HUES64 (cell line): ENCODE results near the gene XBP1.

Experiments
- H3K27ac ChIP-seq: 2 replicates; pipeline ENCODE4 v1.7.0; 2013; ENCODE audit warnings: low read depth, low read length, inconsistent platforms
- H3K27me3 ChIP-seq: 2 replicates; pipeline ENCODE4 v1.6.1; 2013; ENCODE audit warnings: mild to moderate bottlenecking, low read length; ENCODE audit not compliant: insufficient read depth
- H3K36me3 ChIP-seq: 2 replicates; pipeline ENCODE4 v1.6.1; 2013; ENCODE audit warnings: mild to moderate bottlenecking, low read length; ENCODE audit not compliant: insufficient read depth
- H3K4me1 ChIP-seq: 2 replicates; pipeline ENCODE4 v1.6.1; 2013; ENCODE audit warnings: mild to moderate bottlenecking, low read length, moderate library complexity; ENCODE audit not compliant: insufficient read depth
- H3K4me3 ChIP-seq: 2 replicates; pipeline ENCODE4 v1.5.1; 2013; ENCODE audit warnings: mild to moderate bottlenecking, low read length, moderate library complexity
- H3K9ac ChIP-seq: 2 replicates; pipeline ENCODE4 v1.6.1; 2013; ENCODE audit warnings: mild to moderate bottlenecking, low read depth, low read length
- H3K9me3 ChIP-seq: 2 replicates; pipeline ENCODE4 v1.6.1; 2013; ENCODE audit warnings: low read depth, low read length; ENCODE audit not compliant: insufficient read depth
- WGBS: fragments of 150-250, 120-280 bp; methylation state at CpG from one replicate; pipeline ENCODE4 v1.1.7; 2013; ENCODE audit warnings: missing lambda C conversion rate; 5-methylcytosine and 5-hydroxymethylcytosine counted together

The XBP1 gene

DNA sequence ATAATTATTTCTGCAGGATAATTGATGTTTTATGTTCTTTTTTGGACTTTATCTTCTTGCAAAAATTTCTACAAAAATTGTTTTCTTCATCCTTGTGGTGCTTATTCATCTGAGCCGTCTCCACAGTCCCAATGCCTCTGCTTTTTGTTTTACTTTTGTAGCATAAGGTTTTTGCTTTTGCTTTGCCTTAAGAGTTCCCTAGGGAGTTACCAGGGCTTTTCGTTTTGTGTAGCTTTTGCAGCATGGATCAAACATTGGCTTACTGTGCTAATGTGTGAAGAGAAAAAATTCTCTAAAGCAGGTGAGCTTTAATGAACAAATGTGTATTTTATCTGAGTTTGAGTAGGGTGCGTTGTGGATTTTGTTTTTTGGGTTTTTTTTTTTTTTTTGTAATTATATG, 11.8 kb downstream of the XBP1 start:
- Histone ChIP-seq H3K4me3 (no peak overlapping the region), H3K9ac (no peak overlapping the region), H3K27ac (no peak overlapping the region), H3K27me3 (no peaks in the 10 kb centered on the region), H3K36me3 (peaks cover 62% of the 10 kb centered on the region), H3K9me3 (no peaks in the 10 kb centered on the region), H3K4me1 (no peaks in the 10 kb centered on the region)
- 94% methylated on average over 2 of the region's 3 CpGs for WGBS

GRCh38 chr22:28783786-28784671, 16.3 kb downstream of the XBP1 start:
- WGBS = 92% methylated on average over 4 of the region's 4 CpGs
- no peak overlapping the region for H3K4me3 ChIP-seq
- no peaks in the 10 kb centered on the region for H3K27me3 ChIP-seq
- H3K27ac ChIP-seq = no peak overlapping the region
- H3K9me3 ChIP-seq = no peaks in the 10 kb centered on the region
- no peaks in the 10 kb centered on the region for H3K4me1 ChIP-seq
- H3K36me3 ChIP-seq = peaks cover 93% of the 10 kb centered on the region
- H3K9ac ChIP-seq = no peak overlapping the region

- WGBS = 95% methylated on average over 1 of the region's 1 CpG
- Histone ChIP-seq H3K27me3 (no peaks in the 10 kb centered on the region), H3K27ac (no peak overlapping the region), H3K9me3 (no peaks in the 10 kb centered on the region), H3K4me1 (no peaks in the 10 kb centered on the region), H3K4me3 (no peak overlapping the region), H3K36me3 (peaks cover 78% of the 10 kb centered on the region), H3K9ac (no peak overlapping the region)
Observed at GRCh38 chr22:28780296-28780695, 20.1 kb downstream of the XBP1 start.

DNA sequence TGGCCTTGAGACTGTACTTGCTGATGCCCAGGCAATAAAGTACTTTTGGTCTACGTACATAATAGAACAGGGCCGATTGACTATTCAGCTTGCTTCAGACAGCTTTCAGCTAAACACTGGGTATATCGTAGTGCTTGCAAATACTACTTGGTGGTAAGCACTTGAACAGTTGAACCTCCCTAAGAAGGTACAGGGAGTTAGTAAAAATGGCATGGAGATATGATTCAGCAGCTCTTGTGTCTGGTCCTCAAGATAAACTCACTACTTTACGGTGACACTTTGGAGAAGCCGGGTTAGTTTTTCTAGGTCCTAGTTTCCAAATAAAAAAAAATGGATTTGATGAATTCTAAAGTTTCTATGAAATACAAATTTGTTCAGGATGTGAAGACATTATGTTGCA, 20.5 kb downstream of the XBP1 start:
- Histone ChIP-seq H3K9me3 (no peaks in the 10 kb centered on the region), H3K9ac (no peak overlapping the region), H3K27me3 (no peaks in the 10 kb centered on the region), H3K4me3 (no peak overlapping the region), H3K4me1 (no peaks in the 10 kb centered on the region), H3K36me3 (peaks cover 78% of the 10 kb centered on the region), H3K27ac (no peak overlapping the region)
- WGBS = 97% methylated on average over 5 of the region's 5 CpGs

DNA sequence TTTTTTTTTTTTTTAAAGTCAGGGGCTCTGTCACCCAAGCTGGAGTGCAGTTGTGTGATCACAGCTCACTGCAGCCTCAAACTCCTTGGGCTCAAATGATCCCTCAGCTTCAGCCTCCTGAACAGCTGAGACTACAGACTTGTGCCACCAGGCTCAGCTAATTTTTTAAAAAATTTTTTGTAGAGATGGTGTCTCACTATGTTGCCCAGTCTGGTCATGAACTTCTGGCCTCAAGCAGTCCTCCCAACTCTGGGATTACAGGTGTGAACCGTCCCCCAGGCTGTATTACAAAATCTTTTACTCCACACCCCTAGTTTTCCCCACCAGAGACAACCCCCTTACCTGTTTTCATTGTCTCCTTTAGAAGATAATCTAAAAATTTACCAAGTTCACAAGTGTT, 26.0 kb downstream of the XBP1 start:
- Histone ChIP-seq H3K27ac (no peak overlapping the region), H3K36me3 (peaks cover 33% of the 10 kb centered on the region), H3K9me3 (no peaks in the 10 kb centered on the region), H3K9ac (no peak overlapping the region), H3K4me1 (peaks cover 3% of the 10 kb centered on the region; the same call in 1 of the 2 replicates), H3K4me3 (no peak overlapping the region), H3K27me3 (no peaks in the 10 kb centered on the region)
- WGBS = 89% methylated on average over 1 of the region's 1 CpG

- WGBS = 22% methylated on average over 10 of the region's 10 CpGs
- Histone ChIP-seq H3K4me3 (peak overlapping the region; percentile 81), H3K27me3 (no peaks in the 10 kb centered on the region), H3K4me1 (peaks cover 3% of the 10 kb centered on the region; the same call in 1 of the 2 replicates), H3K9me3 (no peaks in the 10 kb centered on the region), H3K9ac (peak overlapping the region; percentile 92), H3K36me3 (peaks cover 31% of the 10 kb centered on the region), H3K27ac (peak overlapping the region; percentile 7; the same call in 1 of the 2 replicates)
Observed at GRCh38 chr22:28773461-28773867, 26.9 kb downstream of the XBP1 start.

DNA sequence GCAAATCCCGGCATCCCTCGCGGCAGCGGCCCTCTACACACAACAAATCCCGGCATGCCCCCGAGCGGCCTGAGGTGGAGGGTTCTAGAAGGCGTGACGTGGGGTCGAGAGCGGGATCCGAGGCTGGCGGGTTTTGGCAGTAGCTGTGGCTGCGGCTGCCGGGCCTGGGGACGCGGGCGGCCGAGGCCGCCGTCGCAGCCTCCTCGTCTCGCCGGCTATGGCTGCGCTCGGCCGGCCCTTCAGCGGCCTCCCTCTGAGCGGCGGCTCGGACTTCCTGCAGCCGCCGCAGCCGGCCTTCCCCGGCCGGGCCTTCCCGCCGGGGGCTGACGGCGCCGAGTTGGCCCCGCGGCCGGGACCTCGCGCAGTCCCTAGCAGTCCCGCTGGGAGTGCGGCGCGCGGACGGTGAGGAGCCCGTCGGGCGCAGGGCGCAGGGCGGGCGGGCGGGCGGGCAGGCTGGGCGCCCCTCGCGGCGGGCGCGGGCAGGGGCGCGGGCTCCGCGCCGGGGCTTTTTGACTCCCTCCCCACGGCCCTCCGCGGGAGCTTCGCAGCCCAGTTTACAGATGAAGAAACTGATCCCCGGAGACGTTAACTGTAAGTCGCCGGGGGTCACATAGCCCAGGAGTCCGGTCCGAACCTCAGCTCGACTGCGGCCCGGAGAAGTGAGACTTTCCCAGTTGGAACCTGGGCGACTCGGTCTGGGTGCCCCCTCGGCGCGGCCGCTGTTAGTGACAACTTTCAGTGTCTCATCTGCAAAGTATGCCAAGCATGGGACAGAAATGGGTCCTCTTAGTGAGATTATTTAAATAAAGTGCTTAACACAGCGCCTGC, 27.5 kb downstream of the XBP1 start, which contains the start of gene CCDC117:
Gene CCDC117, plus strand, starts transcription at position 63 of the 828 bp plus-strand sequence. Its CDS starts 155 bp downstream, at position 218.
- WGBS = under 1% methylated on average over 92 of the region's 92 CpGs
- H3K27ac ChIP-seq = peak within 1 kb of the TSS; percentile 88

GRCh38 chr22:28771195-28771791, 29.1 kb downstream of the XBP1 start:
- 93% methylated on average over 5 of the region's 5 CpGs for WGBS
- H3K27ac ChIP-seq = no peak overlapping the region
- peaks cover 3% of the 10 kb centered on the region; the same call in 1 of the 2 replicates for H3K4me1 ChIP-seq
- no peaks in the 10 kb centered on the region for H3K9me3 ChIP-seq
- H3K4me3 ChIP-seq = no peak overlapping the region
- H3K9ac ChIP-seq = no peak overlapping the region
- peaks cover 20% of the 10 kb centered on the region for H3K36me3 ChIP-seq
- no peaks in the 10 kb centered on the region for H3K27me3 ChIP-seq

More for the DNA sequence above, 27.5 kb downstream of the XBP1 start, which contains the start of gene CCDC117:
- Histone ChIP-seq H3K27me3 (no peaks in the 10 kb centered on the region), H3K4me3 (peak within 1 kb of the TSS; percentile 81), H3K9me3 (no peaks in the 10 kb centered on the region), H3K4me1 (peaks cover 3% of the 10 kb centered on the region; the same call in 1 of the 2 replicates), H3K9ac (peak within 1 kb of the TSS; percentile 92), H3K36me3 (peaks cover 31% of the 10 kb centered on the region)

GRCh38 chr22:28769394-28770085, 30.8 kb downstream of the XBP1 start:
- Histone ChIP-seq H3K4me1 (peaks cover 3% of the 10 kb centered on the region; the same call in 1 of the 2 replicates), H3K27ac (no peak overlapping the region), H3K36me3 (peaks cover 2% of the 10 kb centered on the region), H3K9ac (no peak overlapping the region), H3K4me3 (no peak overlapping the region), H3K27me3 (no peaks in the 10 kb centered on the region), H3K9me3 (no peaks in the 10 kb centered on the region)
- 97% methylated on average over 14 of the region's 14 CpGs for WGBS

- 93% methylated on average over 6 of the region's 6 CpGs for WGBS
- H3K36me3 ChIP-seq = no peaks in the 10 kb centered on the region; the same call in 1 of the 2 replicates
Observed at GRCh38 chr22:28768701-28769393, 31.5 kb downstream of the XBP1 start.

More at GRCh38 chr22:28768701-28769393, 31.5 kb downstream of the XBP1 start:
- H3K4me3 ChIP-seq = no peak overlapping the region
- H3K27ac ChIP-seq = no peak overlapping the region
- H3K9me3 ChIP-seq = no peaks in the 10 kb centered on the region
- no peaks in the 10 kb centered on the region for H3K27me3 ChIP-seq
- no peak overlapping the region for H3K9ac ChIP-seq
- H3K4me1 ChIP-seq = peaks cover 3% of the 10 kb centered on the region; the same call in 1 of the 2 replicates
